ENCODE data around the gene JAZF1.
"Not testable (repeated sequence)": the region's sequence is repeated elsewhere in the genome, so short reads cannot be mapped to it uniquely, and the experiment has no call there.

JAZF1 gene

DNA sequence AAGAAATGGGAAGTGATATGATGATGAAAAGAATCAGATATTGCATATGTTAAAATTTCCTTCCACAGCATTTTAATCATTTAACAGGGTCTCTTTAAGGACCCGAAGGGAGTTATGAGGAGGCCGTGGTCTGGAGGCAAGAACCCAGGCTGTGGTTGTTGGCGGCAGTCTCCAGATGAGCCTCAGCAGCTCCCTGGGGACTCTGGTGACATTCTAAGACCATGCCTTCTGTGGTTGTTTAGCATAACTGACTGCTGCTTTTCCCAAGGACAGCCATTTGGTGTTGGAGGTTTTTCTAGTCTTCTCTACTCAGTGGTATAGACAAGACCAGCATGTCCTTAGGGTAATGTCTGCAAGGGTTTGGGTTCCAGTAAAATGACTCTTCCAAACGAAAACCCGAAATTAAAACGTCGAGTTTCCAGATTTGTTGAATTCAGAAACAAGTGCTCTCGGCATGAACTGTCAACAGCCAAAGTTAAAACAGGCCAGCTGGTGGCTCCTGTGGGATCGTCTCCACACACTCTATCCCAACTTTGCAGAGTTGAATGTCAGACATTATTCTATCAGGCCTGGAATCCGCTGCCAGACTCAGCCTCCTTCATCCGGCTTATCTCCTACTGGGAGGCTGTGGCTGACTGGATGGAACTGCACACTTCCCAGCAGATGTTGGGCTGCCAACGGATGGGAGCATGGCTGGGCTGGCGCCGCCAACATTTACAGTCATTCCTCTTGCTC lies 257.5 kb downstream of the JAZF1 start:
- ChIA-PET CTCF (interaction anchor here (1.0 to 1.9 kb wide), 2 partner anchors 10 to 98 kb away, joined by 4 read pairs; no protein-coding TSS in a partner anchor), POLR2A (no interaction called here)
- H3K4me3 ChIP-seq (ENCODE audit: control insufficient read depth in 1 of 7, extremely low read depth in 1 of 7, insufficient read depth in 4 of 7, low read depth in 2 of 7, low read length in 6 of 7), result no peak overlapping the region
- H3K27ac ChIP-seq (ENCODE audit: insufficient read depth in 1 of 2, low read depth in 1 of 2, low read length in 2 of 2, poor library complexity in 1 of 2, severe bottlenecking in 2 of 2), result no peak overlapping the region
- H3K9me3 ChIP-seq (ENCODE audit: control extremely low read depth in 1 of 5, control insufficient read depth in 4 of 5, insufficient read depth in 2 of 5, low read depth in 1 of 5, low read length in 4 of 5), result no peaks in the 10 kb centered on the region
- DNase-seq, result no peak
- H3K36me3 ChIP-seq (ENCODE audit: control insufficient read depth in 4 of 4, insufficient read depth in 4 of 4, low read length in 3 of 4), result no peaks in the 10 kb centered on the region
- H3K27me3 ChIP-seq (replicated peaks in 2 of 5; ENCODE audit: control insufficient read depth in 4 of 5, insufficient read depth in 5 of 5, low read length in 4 of 5), result peaks cover 0 to 4% (median 0%) of the 10 kb centered on the region in 5 experiments
- H3K4me1 ChIP-seq (ENCODE audit: control extremely low read depth in 1 of 4, control insufficient read depth in 4 of 4, insufficient read depth in 4 of 4, low read length in 3 of 4), result peaks cover under 1 to 5% (median 3%) of the 10 kb centered on the region in 4 experiments
- 95% methylated on average over 10 of the region's 14 CpGs for WGBS (ENCODE audit: insufficient coverage)

DNA sequence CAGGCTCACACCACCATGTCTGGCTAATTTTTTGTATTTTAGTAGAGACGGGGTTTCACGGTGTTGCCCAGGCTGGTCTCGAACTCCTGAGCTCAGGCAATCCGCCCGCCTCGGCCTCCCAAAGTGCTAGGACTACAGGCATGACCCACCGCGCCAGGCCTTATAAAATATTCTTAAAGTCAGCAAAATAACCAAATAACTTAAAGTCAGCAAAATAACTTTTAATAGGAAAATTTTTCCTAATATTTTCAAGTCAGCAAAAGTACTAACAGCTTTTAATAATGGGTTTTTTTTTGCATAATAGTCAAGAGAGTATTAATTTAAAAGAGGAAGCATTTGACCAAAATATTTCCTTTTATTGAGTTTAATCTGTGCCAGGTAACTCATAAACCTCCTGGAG lies 258.2 kb downstream of the JAZF1 start:
- WGBS (ENCODE audit: insufficient coverage), result 100% methylated on average over 6 of the region's 8 CpGs
- H3K4me1 ChIP-seq (ENCODE audit: control extremely low read depth in 1 of 4, control insufficient read depth in 4 of 4, insufficient read depth in 4 of 4, low read length in 3 of 4); H3K4me3 ChIP-seq (ENCODE audit: control insufficient read depth in 1 of 7, extremely low read depth in 1 of 7, insufficient read depth in 4 of 7, low read depth in 2 of 7, low read length in 6 of 7); H3K27me3 ChIP-seq (replicated peaks in 2 of 5; ENCODE audit: control insufficient read depth in 4 of 5, insufficient read depth in 5 of 5, low read length in 4 of 5); H3K36me3 ChIP-seq (ENCODE audit: control insufficient read depth in 4 of 4, insufficient read depth in 4 of 4, low read length in 3 of 4); H3K27ac ChIP-seq (ENCODE audit: insufficient read depth in 1 of 2, low read depth in 1 of 2, low read length in 2 of 2, poor library complexity in 1 of 2, severe bottlenecking in 2 of 2); H3K9me3 ChIP-seq (ENCODE audit: control extremely low read depth in 1 of 5, control insufficient read depth in 4 of 5, insufficient read depth in 2 of 5, low read depth in 1 of 5, low read length in 4 of 5); DNase-seq; POLR2A ChIA-PET: not testable (repeated sequence)
- CTCF ChIA-PET, result interaction anchor here (0.9 to 5.7 kb wide), 4 partner anchors 11 to 727 kb away, joined by 3 to 38 read pairs (median 4); no protein-coding TSS in a partner anchor

DNA sequence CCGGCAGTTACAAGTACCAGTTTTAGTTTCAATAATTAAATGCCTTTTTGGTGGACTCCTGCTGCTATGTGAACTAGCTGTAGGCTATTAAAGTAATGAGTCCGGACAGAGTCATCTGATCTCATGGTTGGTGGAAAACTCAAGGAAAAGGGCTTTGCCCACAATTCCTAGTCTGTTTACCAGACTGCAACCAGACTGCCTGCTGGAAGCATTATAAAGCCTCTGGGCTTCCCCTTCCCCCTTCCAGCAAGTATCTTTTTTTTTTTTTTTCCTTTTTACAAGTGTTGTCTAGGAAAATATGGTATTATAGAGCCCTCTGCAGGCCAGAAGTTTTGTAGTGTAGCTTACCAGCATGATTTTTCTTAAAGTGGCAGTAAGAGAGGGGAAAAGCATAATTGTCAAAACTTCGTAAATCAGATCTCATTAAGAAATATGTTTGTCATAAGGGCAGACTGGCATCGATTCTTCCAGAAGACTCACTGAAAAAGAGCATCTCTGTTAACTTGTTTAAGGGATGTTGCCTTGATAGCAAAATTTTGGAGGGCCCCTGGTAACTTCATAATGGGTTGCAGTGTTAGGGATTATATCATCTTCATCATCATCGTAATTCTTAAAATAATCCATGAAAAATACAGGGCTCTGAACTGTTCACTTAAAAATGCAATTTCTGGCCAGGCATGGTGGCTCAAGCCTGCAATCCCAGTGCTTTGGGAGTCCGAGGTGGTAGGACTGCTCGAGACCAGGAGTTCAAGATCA lies 259.3 kb downstream of the JAZF1 start:
- no peaks in the 10 kb centered on the region for H3K36me3 ChIP-seq (ENCODE audit: control insufficient read depth in 4 of 4, insufficient read depth in 4 of 4, low read length in 3 of 4)
- peak; percentile 87 to 92 (median 87) for DNase-seq
- ChIA-PET CTCF (interaction anchor here (0.6 to 5.7 kb wide), 21 partner anchors 10 to 777 kb away, joined by 3 to 38 read pairs (median 4); no protein-coding TSS in a partner anchor), POLR2A (no interaction called here)
- peak overlapping the region in 1 of 7 experiments; percentile 30 for H3K4me3 ChIP-seq (ENCODE audit: control insufficient read depth in 1 of 7, extremely low read depth in 1 of 7, insufficient read depth in 4 of 7, low read depth in 2 of 7, low read length in 6 of 7)
- H3K9me3 ChIP-seq (ENCODE audit: control extremely low read depth in 1 of 5, control insufficient read depth in 4 of 5, insufficient read depth in 2 of 5, low read depth in 1 of 5, low read length in 4 of 5), result peaks cover 0 to 2% (median 0%) of the 10 kb centered on the region in 5 experiments
- H3K27me3 ChIP-seq (replicated peaks in 2 of 5; ENCODE audit: control insufficient read depth in 4 of 5, insufficient read depth in 5 of 5, low read length in 4 of 5), result peaks cover 0 to 2% (median 0%) of the 10 kb centered on the region in 5 experiments
- WGBS (ENCODE audit: insufficient coverage), result 40% methylated on average over 1 of the region's 7 CpGs
- no peak overlapping the region for H3K27ac ChIP-seq (ENCODE audit: insufficient read depth in 1 of 2, low read depth in 1 of 2, low read length in 2 of 2, poor library complexity in 1 of 2, severe bottlenecking in 2 of 2)
- H3K4me1 ChIP-seq (ENCODE audit: control extremely low read depth in 1 of 4, control insufficient read depth in 4 of 4, insufficient read depth in 4 of 4, low read length in 3 of 4), result peaks cover 4 to 8% (median 6%) of the 10 kb centered on the region in 4 experiments

DNA sequence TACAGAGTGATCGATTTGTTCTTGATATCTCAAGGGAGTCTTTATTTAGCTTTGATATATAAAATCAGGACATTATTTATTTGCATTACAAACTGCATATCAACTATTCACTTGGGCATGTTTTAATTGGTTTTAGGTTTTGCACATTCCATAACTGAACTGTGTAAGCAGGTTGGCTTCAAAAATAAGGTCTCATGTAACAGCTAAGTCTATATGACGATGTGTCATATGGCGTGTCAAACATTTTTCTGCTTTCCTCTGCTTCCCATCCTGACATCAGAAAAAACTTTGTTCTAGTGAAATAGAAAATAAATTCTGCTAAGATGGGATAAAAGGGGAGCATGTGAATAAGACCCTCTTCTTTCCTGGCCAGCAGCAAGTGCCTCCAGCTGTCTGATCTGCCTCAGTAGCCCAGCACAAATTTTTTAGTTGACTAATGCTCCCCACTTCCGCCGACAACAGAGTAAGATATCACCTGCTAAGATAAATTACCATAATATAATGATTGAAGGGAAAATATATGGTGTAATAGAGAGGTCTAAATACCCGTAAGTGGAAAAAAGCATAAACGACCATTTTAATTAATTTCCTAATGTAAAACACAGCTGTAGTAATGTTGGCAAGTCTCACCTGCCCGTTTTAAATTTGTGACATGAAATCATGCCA lies 260.2 kb downstream of the JAZF1 start:
- no peak overlapping the region for H3K4me3 ChIP-seq (ENCODE audit: control insufficient read depth in 1 of 7, extremely low read depth in 1 of 7, insufficient read depth in 4 of 7, low read depth in 2 of 7, low read length in 6 of 7)
- no CpG with 5 or more reads among the region's 8 CpGs for WGBS (ENCODE audit: insufficient coverage)
- POLR2A ChIA-PET, result interaction anchor here (0.7 kb wide), 1 partner anchor 146 kb away, joined by 3 read pairs; no protein-coding TSS in a partner anchor
- H3K27me3 ChIP-seq (replicated peaks in 2 of 5; ENCODE audit: control insufficient read depth in 4 of 5, insufficient read depth in 5 of 5, low read length in 4 of 5), result no peaks in the 10 kb centered on the region
- H3K4me1 ChIP-seq (ENCODE audit: control extremely low read depth in 1 of 4, control insufficient read depth in 4 of 4, insufficient read depth in 4 of 4, low read length in 3 of 4), result peaks cover 4 to 8% (median 6%) of the 10 kb centered on the region in 4 experiments
- no peak for DNase-seq
- H3K27ac ChIP-seq (ENCODE audit: insufficient read depth in 1 of 2, low read depth in 1 of 2, low read length in 2 of 2, poor library complexity in 1 of 2, severe bottlenecking in 2 of 2), result no peak overlapping the region
- CTCF ChIA-PET, result interaction anchor here (0.6 to 5.7 kb wide), 24 partner anchors 10 to 777 kb away, joined by 3 to 38 read pairs (median 4); no protein-coding TSS in a partner anchor
- H3K9me3 ChIP-seq (ENCODE audit: control extremely low read depth in 1 of 5, control insufficient read depth in 4 of 5, insufficient read depth in 2 of 5, low read depth in 1 of 5, low read length in 4 of 5), result peaks cover 0 to 2% (median 0%) of the 10 kb centered on the region in 5 experiments
- no peaks in the 10 kb centered on the region for H3K36me3 ChIP-seq (ENCODE audit: control insufficient read depth in 4 of 4, insufficient read depth in 4 of 4, low read length in 3 of 4)

DNA sequence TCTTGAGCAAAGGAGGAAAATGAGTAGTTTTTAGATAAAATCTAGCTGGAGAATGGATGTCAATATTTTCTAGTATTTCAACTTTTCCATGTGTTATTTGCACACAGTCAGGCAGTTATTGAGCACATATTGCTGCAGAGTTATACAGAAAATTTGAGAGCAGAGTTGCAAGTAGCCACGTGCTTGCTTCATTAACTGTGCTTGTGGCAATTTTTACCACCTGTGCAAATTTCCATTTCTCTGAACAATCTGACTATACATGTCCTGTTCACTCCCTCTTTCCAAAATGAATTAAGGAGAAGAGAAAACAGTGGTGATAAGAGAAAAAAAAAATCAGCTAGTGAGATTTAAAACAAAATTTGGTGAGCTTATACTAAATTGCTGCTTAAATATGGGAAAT lies 262.1 kb downstream of the JAZF1 start:
- H3K27ac ChIP-seq (ENCODE audit: insufficient read depth in 1 of 2, low read depth in 1 of 2, low read length in 2 of 2, poor library complexity in 1 of 2, severe bottlenecking in 2 of 2), result no peak overlapping the region
- DNase-seq, result no peak
- H3K9me3 ChIP-seq (ENCODE audit: control extremely low read depth in 1 of 5, control insufficient read depth in 4 of 5, insufficient read depth in 2 of 5, low read depth in 1 of 5, low read length in 4 of 5), result peaks cover 0 to 2% (median 0%) of the 10 kb centered on the region in 5 experiments
- ChIA-PET CTCF (interaction anchor here (0.7 to 5.7 kb wide), 6 partner anchors 14 to 723 kb away, joined by 3 to 38 read pairs (median 4); no protein-coding TSS in a partner anchor), POLR2A (interaction anchor here (0.5 kb wide), 1 partner anchor 332 kb away, joined by 3 read pairs; no protein-coding TSS in a partner anchor)
- H3K27me3 ChIP-seq (replicated peaks in 2 of 5; ENCODE audit: control insufficient read depth in 4 of 5, insufficient read depth in 5 of 5, low read length in 4 of 5), result no peaks in the 10 kb centered on the region
- H3K36me3 ChIP-seq (ENCODE audit: control insufficient read depth in 4 of 4, insufficient read depth in 4 of 4, low read length in 3 of 4), result no peaks in the 10 kb centered on the region
- WGBS (ENCODE audit: insufficient coverage), result 80% methylated on average over 1 of the region's 1 CpG
- H3K4me3 ChIP-seq (ENCODE audit: control insufficient read depth in 1 of 7, extremely low read depth in 1 of 7, insufficient read depth in 4 of 7, low read depth in 2 of 7, low read length in 6 of 7), result no peak overlapping the region
- H3K4me1 ChIP-seq (ENCODE audit: control extremely low read depth in 1 of 4, control insufficient read depth in 4 of 4, insufficient read depth in 4 of 4, low read length in 3 of 4), result peaks cover 4 to 8% (median 6%) of the 10 kb centered on the region in 4 experiments

DNA sequence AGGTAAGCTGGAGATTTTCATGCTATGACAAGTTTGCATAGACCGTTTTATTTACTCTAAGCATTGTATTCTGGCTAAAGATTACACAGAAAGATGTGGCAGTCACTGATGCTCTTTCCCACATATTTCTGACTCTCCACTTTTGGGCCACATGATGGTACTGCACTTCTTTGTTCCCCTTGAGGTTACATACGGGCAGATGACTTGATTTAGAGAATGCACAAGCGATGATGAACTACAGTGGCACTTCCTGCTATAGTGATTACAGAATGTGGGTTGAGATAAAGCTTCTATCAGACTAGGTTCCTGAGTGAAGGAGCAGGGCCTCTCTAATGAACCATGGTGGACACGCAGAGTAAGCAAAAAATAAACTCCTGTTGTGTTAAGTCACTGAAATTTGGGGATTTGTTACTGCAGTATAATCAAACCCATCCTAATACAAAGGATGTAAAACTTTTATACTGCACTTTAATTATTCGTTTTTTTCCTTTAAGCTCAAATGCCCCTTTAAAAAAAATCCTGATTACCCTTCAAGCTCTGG lies 262.8 kb downstream of the JAZF1 start:
- H3K27me3 ChIP-seq (replicated peaks in 2 of 5; ENCODE audit: control insufficient read depth in 4 of 5, insufficient read depth in 5 of 5, low read length in 4 of 5), result no peaks in the 10 kb centered on the region
- no peaks in the 10 kb centered on the region for H3K36me3 ChIP-seq (ENCODE audit: control insufficient read depth in 4 of 4, insufficient read depth in 4 of 4, low read length in 3 of 4)
- CTCF ChIA-PET, result interaction anchor here (0.7 to 5.7 kb wide), 4 partner anchors 22 to 722 kb away, joined by 3 to 38 read pairs (median 11); no protein-coding TSS in a partner anchor
- peaks cover 4 to 8% (median 6%) of the 10 kb centered on the region in 4 experiments for H3K4me1 ChIP-seq (ENCODE audit: control extremely low read depth in 1 of 4, control insufficient read depth in 4 of 4, insufficient read depth in 4 of 4, low read length in 3 of 4)
- H3K9me3 ChIP-seq (ENCODE audit: control extremely low read depth in 1 of 5, control insufficient read depth in 4 of 5, insufficient read depth in 2 of 5, low read depth in 1 of 5, low read length in 4 of 5), result peaks cover 0 to 2% (median 0%) of the 10 kb centered on the region in 5 experiments
- H3K4me3 ChIP-seq (ENCODE audit: control insufficient read depth in 1 of 7, extremely low read depth in 1 of 7, insufficient read depth in 4 of 7, low read depth in 2 of 7, low read length in 6 of 7), result no peak overlapping the region
- POLR2A ChIA-PET, result no interaction called here
- 49% methylated on average over 3 of the region's 5 CpGs for WGBS (ENCODE audit: insufficient coverage)
- peak in 2 of 3 donors; percentile 31 to 36 for DNase-seq
- H3K27ac ChIP-seq (ENCODE audit: insufficient read depth in 1 of 2, low read depth in 1 of 2, low read length in 2 of 2, poor library complexity in 1 of 2, severe bottlenecking in 2 of 2), result no peak overlapping the region
